ENCODE data around the gene DCC.

DNA sequence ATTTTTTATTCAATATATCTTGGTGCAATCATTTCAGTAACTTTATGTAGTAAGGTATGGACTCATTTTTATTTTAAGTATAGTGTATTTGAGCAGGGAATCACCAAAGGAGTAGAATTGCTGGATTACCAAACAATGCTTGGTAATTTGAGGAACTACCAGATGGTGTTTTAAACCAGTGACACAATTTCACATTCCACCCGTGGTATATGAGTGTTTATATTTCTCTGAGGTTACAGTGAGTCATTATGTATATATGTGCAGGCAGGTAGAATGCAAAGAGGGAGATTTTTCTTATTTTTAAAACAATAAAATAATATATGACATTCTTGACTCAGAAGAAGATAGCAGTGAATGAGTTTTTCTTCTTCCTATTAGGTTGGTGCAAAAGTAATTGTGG is 596.9 kb downstream of the DCC start:
- TF ChIP-seq, protein P1, sequence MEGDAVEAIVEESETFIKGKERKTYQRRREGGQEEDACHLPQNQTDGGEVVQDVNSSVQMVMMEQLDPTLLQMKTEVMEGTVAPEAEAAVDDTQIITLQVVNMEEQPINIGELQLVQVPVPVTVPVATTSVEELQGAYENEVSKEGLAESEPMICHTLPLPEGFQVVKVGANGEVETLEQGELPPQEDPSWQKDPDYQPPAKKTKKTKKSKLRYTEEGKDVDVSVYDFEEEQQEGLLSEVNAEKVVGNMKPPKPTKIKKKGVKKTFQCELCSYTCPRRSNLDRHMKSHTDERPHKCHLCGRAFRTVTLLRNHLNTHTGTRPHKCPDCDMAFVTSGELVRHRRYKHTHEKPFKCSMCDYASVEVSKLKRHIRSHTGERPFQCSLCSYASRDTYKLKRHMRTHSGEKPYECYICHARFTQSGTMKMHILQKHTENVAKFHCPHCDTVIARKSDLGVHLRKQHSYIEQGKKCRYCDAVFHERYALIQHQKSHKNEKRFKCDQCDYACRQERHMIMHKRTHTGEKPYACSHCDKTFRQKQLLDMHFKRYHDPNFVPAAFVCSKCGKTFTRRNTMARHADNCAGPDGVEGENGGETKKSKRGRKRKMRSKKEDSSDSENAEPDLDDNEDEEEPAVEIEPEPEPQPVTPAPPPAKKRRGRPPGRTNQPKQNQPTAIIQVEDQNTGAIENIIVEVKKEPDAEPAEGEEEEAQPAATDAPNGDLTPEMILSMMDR (IDR thresholded peaks at IDR 0.05): no peak
- no peak for TF ChIP-seq POLR2A (IDR thresholded peaks at IDR 0.05)
- TF ChIP-seq EP300 (IDR thresholded peaks at IDR 0.05): no peak
